Measurements from ENCODE around the gene ATOH8. TPM values are rescaled to one million over a fixed set of nuclear protein-coding genes. Genes with fewer than 3 reads are reported as not detected.

The ATOH8 gene
- total and polyA plus RNA-seq, 12 donors = 8.7 to 45.9 (median 17.8) TPM

- 58 to 66% methylated on average over 1 of the region's 1 CpG for WGBS, 2 donors
- Histone ChIP-seq H3K36me3 (no peaks in the 10 kb centered on the region), H3K27me3 (no peaks in the 10 kb centered on the region), H3K9me3 (no peaks in the 10 kb centered on the region), H3K4me3 (no peak overlapping the region), H3K27ac (peak overlapping the region; percentile 14 to 96 (median 87)), H3K4me1 (peaks cover 5 to 97% (median 57%) of the 10 kb centered on the region in 9 donors)
- intact Hi-C loops (cut with DNase I) = loop anchor here in 8 of 10 donors (5.0 to 10.0 kb wide), 4 partner anchors 54 to 71 kb away; no protein-coding TSS in a partner anchor
- ATAC-seq (peak in 1 of 8 donors; percentile 23), DNase-seq (no peak)
- TF ChIP-seq CTCF (IDR thresholded peaks at IDR 0.05) = no peak
These were observed 45.1 kb upstream of the ATOH8 start for GRCh38 chr2:85708641-85709040.

GRCh38 chr2:85709401-85709811, 44.4 kb upstream of the ATOH8 start:
- H3K9me3 ChIP-seq = no peaks in the 10 kb centered on the region
- WGBS, 2 donors = 46 to 57% methylated on average over 4 of the region's 4 CpGs
- no peaks in the 10 kb centered on the region for H3K36me3 ChIP-seq
- no peak for DNase-seq
- H3K27me3 ChIP-seq = no peaks in the 10 kb centered on the region
- peak in 2 of 8 donors; percentile 4 to 7 for ATAC-seq
- peak overlapping the region; percentile 67 to 96 (median 88) for H3K27ac ChIP-seq
- H3K4me3 ChIP-seq = no peak overlapping the region
- no peak for TF ChIP-seq CTCF (IDR thresholded peaks at IDR 0.05)
- intact Hi-C loops (cut with DNase I) = loop anchor here in 8 of 10 donors (5.0 to 10.0 kb wide), 4 partner anchors 55 to 72 kb away; no protein-coding TSS in a partner anchor
- H3K4me1 ChIP-seq = peaks cover 9 to 97% (median 62%) of the 10 kb centered on the region in 9 donors

- intact Hi-C loops (cut with DNase I) = loop anchor here in 3 of 10 donors (2.0 to 10.0 kb wide), 3 partner anchors 34 to 364 kb away; no protein-coding TSS in a partner anchor
- no peaks in the 10 kb centered on the region for H3K36me3 ChIP-seq
- no peaks in the 10 kb centered on the region for H3K27me3 ChIP-seq
- no peak for TF ChIP-seq CTCF (IDR thresholded peaks at IDR 0.05)
- WGBS, 2 donors = 50 to 66% methylated on average over 19 of the region's 19 CpGs
- DNase-seq = peak; percentile 64 to 82
- peak; percentile 64 to 89 (median 80) for ATAC-seq
- H3K4me3 ChIP-seq = peak overlapping the region in 4 of 10 donors; percentile 8 to 16 (median 10)
- peak overlapping the region; percentile 67 to 96 (median 88) for H3K27ac ChIP-seq
- no peaks in the 10 kb centered on the region for H3K9me3 ChIP-seq
- peaks cover 9 to 94% (median 64%) of the 10 kb centered on the region in 9 donors for H3K4me1 ChIP-seq
These were observed 42.9 kb upstream of the ATOH8 start for GRCh38 chr2:85710687-85711577.

GRCh38 chr2:85711578-85712060, 42.2 kb upstream of the ATOH8 start:
- no peaks in the 10 kb centered on the region for H3K27me3 ChIP-seq
- peak overlapping the region; percentile 67 to 96 (median 86) for H3K27ac ChIP-seq
- intact Hi-C loops (cut with DNase I) = loop anchor here in 3 of 10 donors (2.0 to 10.0 kb wide), 3 partner anchors 34 to 363 kb away; no protein-coding TSS in a partner anchor
- ATAC-seq = no peak
- TF ChIP-seq CTCF (IDR thresholded peaks at IDR 0.05) = no peak
- no peaks in the 10 kb centered on the region for H3K9me3 ChIP-seq
- H3K36me3 ChIP-seq = no peaks in the 10 kb centered on the region
- 69 to 77% methylated on average over 8 of the region's 8 CpGs for WGBS, 2 donors
- peak overlapping the region in 5 of 10 donors; percentile 4 to 16 (median 9) for H3K4me3 ChIP-seq
- DNase-seq = no peak
- peaks cover 9 to 92% (median 64%) of the 10 kb centered on the region in 9 donors for H3K4me1 ChIP-seq
